RWPE1 (cell line): ENCODE data around the gene OR51Q1.

ENCODE experiments used
- CTCF ChIA-PET: fragments of 350-600 bp; sonication (Branson Sonifier 250); formaldehyde crosslinking; extraction: SDS; loops from one replicate; lab custom pipeline; 2021; lab: Yijun Ruan, JAX
- POLR2A ChIA-PET: fragments of 400-600 bp; formaldehyde crosslinking; extraction: SDS; loops from one replicate; lab custom pipeline; 2020; ENCODE audit warnings: antibody characterized with exemption; ENCODE audit not compliant: low non-redundant PET; lab: Yijun Ruan, JAX
- DNase-seq: peaks from one replicate; pipeline ENCODE4 v3.0.0; 2012; ENCODE audit warnings: low spot score
- H3K27ac ChIP-seq: fragments of 450-650 bp; 2 replicates; pipeline ENCODE4 v1.5.1; 2017
- CTCF ChIP-seq: fragments of 450-650 bp; conservative IDR thresholded peaks from 2 replicates; pipeline ENCODE4 v1.5.1; 2017; ENCODE audit warnings: low read depth, mild to moderate bottlenecking

The OR51Q1 gene

GRCh38 chr11:5421811-5422210 lies at the start of gene OR51Q1:
TSS of gene OR51Q1 (plus strand) at chr11:5422111. CDS start at chr11:5422201, 90 bp downstream.
- no peak within 1 kb of the TSS for H3K27ac ChIP-seq
- no peak for DNase-seq
- ChIA-PET CTCF (no interaction called here), POLR2A (no interaction called here)
- TF ChIP-seq CTCF: no peak

- peak; percentile 49 for DNase-seq
- peak; percentile 63 for TF ChIP-seq CTCF
- H3K27ac ChIP-seq: no peak overlapping the region
- POLR2A ChIA-PET: no interaction called here
- CTCF ChIA-PET: interaction anchor here (0.7 to 1.0 kb wide), 2 partner anchors 179 to 236 kb away, joined by 3 read pairs; no protein-coding TSS in a partner anchor
These were observed 41.1 kb upstream of the OR51Q1 start for GRCh38 chr11:5380740-5381342.

GRCh38 chr11:5383576-5383975 lies 38.3 kb upstream of the OR51Q1 start, which contains the start of gene OR51M1:
TSS of gene OR51M1 (plus strand) at chr11:5383812. CDS start at chr11:5389399, 5,587 bp downstream.
- no peak within 1 kb of the TSS for H3K27ac ChIP-seq
- ChIA-PET POLR2A (no interaction called here), CTCF (interaction anchor here (0.5 to 0.6 kb wide), 3 partner anchors 40 to 924 kb away, joined by 3 to 4 read pairs (median 3); no protein-coding TSS in a partner anchor)
- no peak for TF ChIP-seq CTCF
- no peak for DNase-seq

- ChIA-PET CTCF (no interaction called here), POLR2A (no interaction called here)
- TF ChIP-seq CTCF: no peak
- no peak for DNase-seq
- no peak overlapping the region for H3K27ac ChIP-seq
These were observed 37.6 kb upstream of the OR51Q1 start for GRCh38 chr11:5384335-5384734.

- H3K27ac ChIP-seq: no peak overlapping the region
- no peak for DNase-seq
- TF ChIP-seq CTCF: no peak
- ChIA-PET CTCF (no interaction called here), POLR2A (no interaction called here)
These were observed 31.7 kb upstream of the OR51Q1 start for GRCh38 chr11:5390210-5390609.

- TF ChIP-seq CTCF: no peak
- DNase-seq: no peak
- H3K27ac ChIP-seq: no peak overlapping the region
- CTCF ChIA-PET: interaction anchor here (0.7 kb wide), 1 partner anchor 1675 kb away, joined by 3 read pairs; no protein-coding TSS in a partner anchor
- POLR2A ChIA-PET: no interaction called here
These were observed 27.8 kb upstream of the OR51Q1 start for GRCh38 chr11:5394091-5394490.
